ENCODE results near the gene DMD. TPM values are rescaled to one million over a fixed set of nuclear protein-coding genes. Genes with fewer than 3 reads are reported as not detected.

DMD gene
- not detected for total RNA-seq
- total RNA-seq (2013), result 3.5 TPM

DNA sequence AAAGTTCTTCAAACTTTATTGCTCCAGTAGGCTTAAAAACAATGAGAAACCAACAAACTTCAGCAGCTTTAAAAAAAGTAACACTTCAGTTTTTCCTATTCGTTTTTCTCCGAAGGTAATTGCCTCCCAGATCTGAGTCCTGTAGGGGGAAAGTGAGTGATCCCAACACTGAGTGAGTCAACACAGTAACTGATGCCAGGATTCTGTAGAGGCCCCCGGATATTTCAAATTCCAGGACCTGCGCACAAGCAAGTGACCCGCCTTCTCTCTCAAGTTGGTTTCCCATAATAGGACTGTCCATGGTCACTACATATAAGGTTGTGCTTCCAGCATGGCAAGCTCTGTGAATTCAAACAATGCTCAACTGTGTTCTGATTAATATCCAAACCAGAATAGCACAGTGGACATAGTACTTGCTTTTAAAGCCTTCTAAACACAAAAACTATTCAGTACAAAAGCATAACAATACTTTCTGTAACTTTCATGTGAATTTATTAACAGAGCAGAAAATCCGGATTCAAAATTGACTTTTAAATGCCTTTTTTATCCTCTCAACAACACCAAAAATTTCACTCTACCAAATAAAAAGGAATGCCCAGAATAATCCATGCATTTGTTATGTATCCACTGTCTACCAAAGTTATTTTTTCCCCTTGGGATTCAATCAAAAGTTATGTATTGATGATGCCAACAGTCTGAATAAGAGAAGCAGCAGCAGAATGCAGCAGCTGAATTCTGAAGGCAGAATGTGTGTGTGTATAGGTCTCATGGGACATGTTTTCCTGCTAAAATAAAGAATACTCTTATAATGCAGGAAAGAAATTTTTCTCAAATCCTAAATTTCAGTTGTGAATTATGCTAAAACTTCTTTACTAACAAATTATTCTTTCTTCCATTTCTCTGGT, at the start of gene DMD:
DMD (minus strand) TSS at position 194 of the 905 bp plus-strand sequence. CDS start 237 bp downstream, outside the sequence.
- H3K4me3 ChIP-seq (ENCODE audit: low read length), result no peak within 1 kb of the TSS
- Mint-ChIP-seq H3K4me1 (no peaks in the 10 kb centered on the region), H3K27me3 (ENCODE audit: low read depth in 2 of 2) (no peaks in the 10 kb centered on the region), H3K36me3 (no peaks in the 10 kb centered on the region), H3K4me3 (no peak within 1 kb of the TSS), H3K27ac (no peak within 1 kb of the TSS), H3K9me3 (peaks cover 2 to 5% of the 10 kb centered on the region in 2 donors)
- 68% methylated on average over 4 of the region's 6 CpGs for WGBS (ENCODE audit: insufficient coverage)
- intact Hi-C loops (cut with micrococcal nuclease), result no loop called here
- DNase-seq (no peak), ATAC-seq (no peak)
- H3K27ac ChIP-seq (ENCODE audit: low read length), result no peak within 1 kb of the TSS
- TF ChIP-seq, protein P1, sequence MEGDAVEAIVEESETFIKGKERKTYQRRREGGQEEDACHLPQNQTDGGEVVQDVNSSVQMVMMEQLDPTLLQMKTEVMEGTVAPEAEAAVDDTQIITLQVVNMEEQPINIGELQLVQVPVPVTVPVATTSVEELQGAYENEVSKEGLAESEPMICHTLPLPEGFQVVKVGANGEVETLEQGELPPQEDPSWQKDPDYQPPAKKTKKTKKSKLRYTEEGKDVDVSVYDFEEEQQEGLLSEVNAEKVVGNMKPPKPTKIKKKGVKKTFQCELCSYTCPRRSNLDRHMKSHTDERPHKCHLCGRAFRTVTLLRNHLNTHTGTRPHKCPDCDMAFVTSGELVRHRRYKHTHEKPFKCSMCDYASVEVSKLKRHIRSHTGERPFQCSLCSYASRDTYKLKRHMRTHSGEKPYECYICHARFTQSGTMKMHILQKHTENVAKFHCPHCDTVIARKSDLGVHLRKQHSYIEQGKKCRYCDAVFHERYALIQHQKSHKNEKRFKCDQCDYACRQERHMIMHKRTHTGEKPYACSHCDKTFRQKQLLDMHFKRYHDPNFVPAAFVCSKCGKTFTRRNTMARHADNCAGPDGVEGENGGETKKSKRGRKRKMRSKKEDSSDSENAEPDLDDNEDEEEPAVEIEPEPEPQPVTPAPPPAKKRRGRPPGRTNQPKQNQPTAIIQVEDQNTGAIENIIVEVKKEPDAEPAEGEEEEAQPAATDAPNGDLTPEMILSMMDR (IDR thresholded peaks at IDR 0.05), result no peak
- no peaks in the 10 kb centered on the region for H3K27me3 ChIP-seq (ENCODE audit: control insufficient read depth, insufficient read depth, low read length)
- no peaks in the 10 kb centered on the region for H3K9me3 ChIP-seq (ENCODE audit: control insufficient read depth, insufficient read depth, low read length)
- H3K4me1 ChIP-seq (ENCODE audit: control insufficient read depth, insufficient read depth, low read length), result no peaks in the 10 kb centered on the region
- H3K36me3 ChIP-seq (ENCODE audit: control insufficient read depth, insufficient read depth, low read length), result no peaks in the 10 kb centered on the region

DNA sequence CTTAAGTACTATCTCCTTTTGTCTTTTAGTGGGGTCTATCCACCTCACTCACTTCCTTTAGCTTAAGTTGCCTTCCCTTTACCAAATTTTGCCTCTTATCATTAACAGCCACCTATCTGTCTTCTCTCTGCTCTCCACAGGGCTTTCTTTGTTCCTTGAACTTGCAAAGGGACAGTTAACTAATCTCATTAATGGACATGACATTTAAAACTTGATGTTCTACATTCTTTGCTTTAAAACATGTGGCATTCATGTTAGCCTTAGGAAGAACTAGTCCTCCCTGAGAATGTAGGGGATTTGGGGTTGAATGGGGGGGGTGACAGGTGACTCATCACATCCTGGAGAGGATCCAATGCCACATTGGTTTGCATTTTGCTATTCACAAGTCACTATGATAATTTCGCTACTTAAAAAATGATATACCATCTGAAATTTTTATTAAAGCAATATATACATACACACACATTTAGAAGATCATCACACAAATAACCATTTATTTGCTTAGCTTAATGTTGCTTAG, 41.0 kb upstream of the DMD start:
- Histone ChIP-seq H3K27me3 (ENCODE audit: control insufficient read depth, insufficient read depth, low read length) (no peaks in the 10 kb centered on the region), H3K4me1 (ENCODE audit: control insufficient read depth, insufficient read depth, low read length) (no peaks in the 10 kb centered on the region), H3K36me3 (ENCODE audit: control insufficient read depth, insufficient read depth, low read length) (no peaks in the 10 kb centered on the region), H3K4me3 (ENCODE audit: low read length) (no peak overlapping the region), H3K27ac (ENCODE audit: low read length) (no peak overlapping the region), H3K9me3 (ENCODE audit: control insufficient read depth, insufficient read depth, low read length) (no peaks in the 10 kb centered on the region)
- Mint-ChIP-seq H3K27me3 (ENCODE audit: low read depth in 2 of 2) (no peaks in the 10 kb centered on the region), H3K9me3 (peaks cover 0 to 2% of the 10 kb centered on the region in 2 donors), H3K4me3 (no peak overlapping the region), H3K4me1 (no peaks in the 10 kb centered on the region), H3K27ac (no peak overlapping the region), H3K36me3 (no peaks in the 10 kb centered on the region)
- TF ChIP-seq, protein P1 (IDR thresholded peaks at IDR 0.05), result no peak
- no peak for DNase-seq
- ATAC-seq, result no peak
- intact Hi-C loops (cut with micrococcal nuclease), result no loop called here
- WGBS (ENCODE audit: insufficient coverage), result no CpG with 5 or more reads among the region's 1 CpG

DNA sequence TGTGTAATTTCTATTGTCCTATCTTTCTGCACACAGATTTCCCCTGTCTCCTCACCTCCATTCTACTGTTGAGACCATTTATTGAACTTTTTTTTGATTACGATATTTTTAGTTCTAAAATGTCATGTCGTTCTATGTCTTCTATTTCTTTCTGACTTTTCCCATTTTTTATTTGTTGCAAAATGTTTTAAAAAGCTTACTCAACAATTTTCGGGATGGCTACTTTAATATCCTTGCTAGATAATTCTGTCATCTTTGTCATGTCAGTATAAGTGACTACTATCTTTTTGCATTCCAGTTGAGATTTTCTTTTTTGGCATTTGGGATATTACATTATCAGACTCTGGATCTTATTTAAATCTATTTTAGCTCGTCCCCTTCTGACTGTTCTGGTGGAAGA, 7.5 kb upstream of the DMD start:
- no peaks in the 10 kb centered on the region for H3K9me3 ChIP-seq (ENCODE audit: control insufficient read depth, insufficient read depth, low read length)
- WGBS (ENCODE audit: insufficient coverage), result no CpG with 5 or more reads among the region's 4 CpGs
- H3K4me1 ChIP-seq (ENCODE audit: control insufficient read depth, insufficient read depth, low read length), result no peaks in the 10 kb centered on the region
- DNase-seq (no peak), ATAC-seq (no peak)
- Mint-ChIP-seq H3K4me3 (no peak overlapping the region), H3K27me3 (ENCODE audit: low read depth in 2 of 2) (no peaks in the 10 kb centered on the region), H3K27ac (no peak overlapping the region), H3K36me3 (no peaks in the 10 kb centered on the region), H3K4me1 (no peaks in the 10 kb centered on the region), H3K9me3 (peaks cover 2 to 15% of the 10 kb centered on the region in 2 donors)
- H3K36me3 ChIP-seq (ENCODE audit: control insufficient read depth, insufficient read depth, low read length), result no peaks in the 10 kb centered on the region
- H3K27ac ChIP-seq (ENCODE audit: low read length), result no peak overlapping the region
- H3K4me3 ChIP-seq (ENCODE audit: low read length), result no peak overlapping the region
- no peaks in the 10 kb centered on the region for H3K27me3 ChIP-seq (ENCODE audit: control insufficient read depth, insufficient read depth, low read length)
- TF ChIP-seq, protein P1 (IDR thresholded peaks at IDR 0.05), result no peak
- intact Hi-C loops (cut with micrococcal nuclease), result no loop called here

All from natural killer cell (primary cell).